Measurements from ENCODE around the gene ITGA3. TPM values are rescaled to one million over a fixed set of nuclear protein-coding genes. Genes with fewer than 3 reads are reported as not detected.

ITGA3 gene
- total RNA-seq, 1 donor from 2014 or later, result 57.8 TPM

- intact Hi-C loops (cut with DNase I), result no loop called here
- DNase-seq (ENCODE audit: low spot score), result peak; percentile 83
Observed at GRCh38 chr17:50133028-50133768, 77.3 kb downstream of the ITGA3 start.

DNA sequence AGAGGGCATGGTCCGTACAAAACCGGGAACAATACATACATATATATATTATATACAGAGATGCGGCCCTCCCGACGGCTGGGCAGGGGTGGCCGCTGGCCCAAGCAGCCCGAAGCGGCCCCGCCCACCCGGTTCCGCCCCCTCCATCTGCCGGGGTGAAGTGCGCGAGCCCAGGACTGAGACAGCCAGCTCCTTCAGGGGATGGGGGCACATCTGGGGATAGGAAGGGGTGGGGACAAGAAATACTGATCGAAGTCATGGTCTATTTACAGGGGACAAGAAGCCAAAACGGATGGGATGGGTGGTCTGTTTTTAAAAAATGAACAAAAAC, 77.8 kb downstream of the ITGA3 start:
- intact Hi-C loops (cut with DNase I), result no loop called here
- DNase-seq (ENCODE audit: low spot score), result no peak

GRCh38 chr17:50134206-50135110, 78.5 kb downstream of the ITGA3 start:
- intact Hi-C loops (cut with DNase I), result no loop called here
- DNase-seq (ENCODE audit: low spot score), result no peak

- intact Hi-C loops (cut with DNase I), result no loop called here
- no peak for DNase-seq (ENCODE audit: low spot score)
Observed at GRCh38 chr17:50135316-50136095, 79.6 kb downstream of the ITGA3 start.

- intact Hi-C loops (cut with DNase I), result no loop called here
- DNase-seq (ENCODE audit: low spot score), result no peak
Observed at GRCh38 chr17:50136096-50136687, 80.3 kb downstream of the ITGA3 start.

GRCh38 chr17:50137042-50137441, 81.1 kb downstream of the ITGA3 start:
- DNase-seq (ENCODE audit: low spot score), result no peak
- intact Hi-C loops (cut with DNase I), result no loop called here

DNA sequence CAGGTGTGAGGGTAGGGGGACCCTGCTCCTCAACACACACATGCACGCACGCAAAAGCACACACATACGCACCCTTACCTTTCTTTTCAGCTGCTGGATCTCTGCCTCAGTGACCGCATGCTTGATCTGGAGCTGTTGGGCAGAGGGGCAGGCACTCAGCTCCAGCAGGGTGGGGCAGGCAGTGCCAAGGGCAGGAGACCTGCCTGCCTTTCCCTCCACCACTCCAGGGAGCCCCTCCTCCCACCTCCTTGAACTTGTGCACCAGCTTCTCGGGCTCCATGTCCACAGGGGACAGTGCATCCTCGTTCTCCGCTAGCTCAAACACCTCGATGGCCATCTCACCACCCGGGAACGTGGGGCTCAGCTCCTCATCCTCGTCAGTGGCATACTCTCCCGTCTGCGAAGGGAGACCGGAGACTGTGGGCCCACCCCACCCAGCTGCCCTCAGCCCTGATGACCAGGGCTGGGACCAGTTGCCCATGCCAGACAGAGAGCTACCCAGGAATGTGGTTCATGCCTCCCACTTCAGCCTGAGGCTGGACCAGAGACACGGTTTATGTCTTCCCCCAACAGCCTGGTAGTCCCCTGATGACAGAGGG, 83.4 kb downstream of the ITGA3 start:
- intact Hi-C loops (cut with DNase I), result no loop called here

More for the DNA sequence above, 83.4 kb downstream of the ITGA3 start:
- no peak for DNase-seq (ENCODE audit: low spot score)

Other genes with a start within 250 kb of the ITGA3 start
- 1.7 TPM for gene TAC4, start 208.0 kb upstream of the ITGA3 start, total RNA-seq
- gene DLX4, start 86.9 kb upstream of the ITGA3 start, total RNA-seq, result 0.16 TPM
- gene DLX3, start 60.9 kb upstream of the ITGA3 start, total RNA-seq, result not detected
- 131 TPM for gene PDK2, start 39.2 kb downstream of the ITGA3 start, total RNA-seq
- gene SAMD14, start 74.0 kb downstream of the ITGA3 start, total RNA-seq, result 4.4 TPM
- 46.1 TPM for gene PPP1R9B, start 94.6 kb downstream of the ITGA3 start, total RNA-seq
- gene SGCA, start 109.9 kb downstream of the ITGA3 start, total RNA-seq, result 159 TPM
- 142 TPM for gene COL1A1, start 145.5 kb downstream of the ITGA3 start, total RNA-seq
- not detected for gene TMEM92, start 218.4 kb downstream of the ITGA3 start, total RNA-seq

Data from cardiac septum (tissue), 1 donor.